HepG2 (cell line): ENCODE results near the gene CCNB1IP1. TPM values are rescaled to one million over a fixed set of nuclear protein-coding genes. Genes with fewer than 3 reads are reported as not detected.

Source experiments
- CHD2 ChIP-seq: IDR thresholded peaks from 2 replicates; pipeline ENCODE4 v1.6.1; 2011; ENCODE audit warnings: low read depth, low read length, improper control_type of control experiment
- DNMT3B ChIP-seq: conservative IDR thresholded peaks from 2 replicates; pipeline ENCODE4 v1.6.1; 2016; ENCODE audit warnings: missing biosample characterization, control low read depth
- FOSL2 ChIP-seq: sonication (generic); formaldehyde crosslinking; IDR thresholded peaks from 2 replicates; pipeline ENCODE4 v1.4.0; 2020; ENCODE audit warnings: missing genetic modification reagents
- GABPA ChIP-seq, 2 experiments: IDR thresholded peaks; 2 replicates each; pipeline ENCODE4 v1.6.1; 2011 to 2016; ENCODE audit warnings: low read depth in 2 of 2, low read length in 1 of 2, missing biosample characterization in 1 of 2, missing genetic modification characterization in 1 of 2
- HINFP ChIP-seq: sonication (generic); formaldehyde crosslinking; IDR thresholded peaks from 2 replicates; pipeline ENCODE4 v1.4.0; 2020; ENCODE audit warnings: low read depth, mild to moderate bottlenecking, missing genetic modification reagents
- KMT2B ChIP-seq: IDR thresholded peaks from 2 replicates; pipeline ENCODE4 v1.6.1; 2016; ENCODE audit warnings: missing genetic modification reagents, missing compliant biosample characterization
- MAF1 ChIP-seq: sonication (generic); formaldehyde crosslinking; IDR thresholded peaks from 2 replicates; pipeline ENCODE4 v1.5.0; 2020; ENCODE audit warnings: missing genetic modification reagents, borderline replicate concordance
- NONO ChIP-seq, 2 experiments: fragments of 450-650 bp in 1 of 2; sonication (generic) in 1 of 2; formaldehyde crosslinking in 1 of 2; IDR thresholded peaks in 1 of 2; conservative IDR thresholded peaks in 1 of 2; 2 replicates each; pipeline versions ENCODE4 v1.6.1 to v1.8.0; 2017 to 2022; ENCODE audit warnings: mild to moderate bottlenecking in 1 of 2, missing genetic modification reagents in 1 of 2, moderate library complexity in 1 of 2
- RAD21 ChIP-seq: fragments of 450-650 bp; formaldehyde crosslinking; IDR thresholded peaks from 2 replicates; pipeline ENCODE4 v1.5.0; 2020; ENCODE audit warnings: mild to moderate bottlenecking
- SIN3A ChIP-seq: IDR thresholded peaks from 2 replicates; pipeline ENCODE4 v1.6.1; 2011; ENCODE audit warnings: low read depth, mild to moderate bottlenecking, control low read depth, low read length, borderline replicate concordance
- SMYD3 ChIP-seq: sonication (generic); formaldehyde crosslinking; IDR thresholded peaks from 2 replicates; pipeline ENCODE4 v1.8.1; 2023; ENCODE audit warnings: mild to moderate bottlenecking, missing genetic modification reagents
- SRSF1 ChIP-seq: fragments of 200-400 bp; formaldehyde crosslinking; optimal IDR thresholded peaks from 2 replicates; pipeline ENCODE3; 2017; ENCODE audit warnings: mild to moderate bottlenecking, low read depth, low read length, moderate library complexity
- TIGD3 ChIP-seq: sonication (generic); formaldehyde crosslinking; IDR thresholded peaks from 2 replicates; pipeline ENCODE4 v1.5.1; 2020; ENCODE audit warnings: mild to moderate bottlenecking, missing genetic modification reagents, borderline replicate concordance
- YEATS2 ChIP-seq: sonication (generic); formaldehyde crosslinking; IDR thresholded peaks from 2 replicates; pipeline ENCODE4 v1.4.0; 2020; ENCODE audit warnings: missing genetic modification reagents, borderline replicate concordance
- ZMYM2 ChIP-seq: sonication (generic); formaldehyde crosslinking; IDR thresholded peaks from 2 replicates; pipeline ENCODE4 v1.8.0; 2022; ENCODE audit warnings: mild to moderate bottlenecking, missing genetic modification reagents
- ZNF230 ChIP-seq: sonication (generic); formaldehyde crosslinking; IDR thresholded peaks from 2 replicates; pipeline ENCODE4 v1.4.0; 2020; ENCODE audit warnings: mild to moderate bottlenecking, missing genetic modification reagents
- ZNF24 ChIP-seq: fragments of 450-650 bp; IDR thresholded peaks from 2 replicates; pipeline ENCODE4 v1.6.1; 2017; ENCODE audit warnings: antibody characterized with exemption, mild to moderate bottlenecking
- ZNF335 ChIP-seq: sonication (generic); formaldehyde crosslinking; IDR thresholded peaks from 2 replicates; pipeline ENCODE4 v1.4.0; 2020; ENCODE audit warnings: missing genetic modification reagents
- ZNF33B ChIP-seq: sonication (generic); formaldehyde crosslinking; IDR thresholded peaks from 2 replicates; pipeline ENCODE4 v1.5.1; 2020; ENCODE audit warnings: mild to moderate bottlenecking, missing genetic modification reagents
- ZNF556 ChIP-seq: sonication (generic); formaldehyde crosslinking; IDR thresholded peaks from 2 replicates; pipeline ENCODE4 v1.4.0; 2020; ENCODE audit warnings: mild to moderate bottlenecking, missing genetic modification reagents, borderline replicate concordance
- ZNF574 ChIP-seq: sonication (generic); formaldehyde crosslinking; IDR thresholded peaks from 2 replicates; pipeline ENCODE4 v1.4.0; 2020; ENCODE audit warnings: missing genetic modification reagents
- ZNF816 ChIP-seq: sonication (generic); formaldehyde crosslinking; IDR thresholded peaks from 2 replicates; pipeline ENCODE4 v1.8.0; 2022; ENCODE audit warnings: missing genetic modification reagents, mild to moderate bottlenecking, borderline replicate concordance
- ZSCAN21 ChIP-seq: sonication (generic); formaldehyde crosslinking; IDR thresholded peaks from 2 replicates; pipeline ENCODE4 v1.8.0; 2022; ENCODE audit warnings: mild to moderate bottlenecking, missing genetic modification reagents, moderate library complexity, borderline replicate concordance
- polyA plus RNA-seq, 8 experiments: library from polyadenylated mRNA; depleted of rRNA in 3 of 8; stranded (reverse) in 7 of 8; unstranded in 1 of 8; fragments of >200 nt; fragmentation: Illumina TruSeq in 4 of 8; extraction: Trizol in 4 of 8; gene quantifications; 2 replicates each; pipeline versions ENCODE4 v1.2.1 to v1.2.3, GENCODE V29; 2011 to 2016; ENCODE audit warnings: low read depth in 4 of 8, missing spikeins in 1 of 8, mixed read lengths in 1 of 8; ENCODE audit not compliant: insufficient read depth in 1 of 8
- total RNA-seq, 5 experiments: library from RNA; depleted of rRNA; stranded (reverse); fragments of >200 nt; fragmentation: Illumina TruSeq; extraction: Trizol; gene quantifications; 2 replicates each; pipeline ENCODE4 v1.2.3, GENCODE V29; 2016; ENCODE audit warnings: low read depth in 1 of 5

The CCNB1IP1 gene
- total and polyA plus RNA-seq, 2 of the 13 experiments (the other 11 are each of a cell fraction or from before 2014, with no cell fraction given): 98.3 to 125 TPM

GRCh38 chr14:20305265-20306078, 27.6 kb downstream of the CCNB1IP1 start, which contains the start of gene TTC5 (continued):
- peak; percentile 98 for TF ChIP-seq KMT2B
- 0 out of 2 replicates have a peak, but pooled peaks have one; percentile 76 for TF ChIP-seq ZNF556
- TF ChIP-seq MAF1: no peak
- TF ChIP-seq FOSL2 (CRISPR knock-in tag): peak; percentile 52
- TF ChIP-seq SRSF1: peak; percentile 45
- TF ChIP-seq ZNF335 (CRISPR knock-in tag): peak; percentile 76
- no peak for TF ChIP-seq SMYD3 (CRISPR knock-in tag)
- TF ChIP-seq HINFP (CRISPR knock-in tag): no peak
- TF ChIP-seq CHD2: no peak
- peak; percentile 90 for TF ChIP-seq SIN3A
- no peak for TF ChIP-seq GABPA (IDR thresholded peaks at IDR 0.05; ENCODE audit: low read depth, low read length)
- peak; percentile 61; the same call in 1 of the 2 replicates for TF ChIP-seq GABPA (CRISPR knock-in tag; IDR thresholded peaks at IDR 0.05; ENCODE audit: low read depth)
- peak; percentile 52 for TF ChIP-seq RAD21 (CRISPR knock-in tag)
- TF ChIP-seq NONO (IDR thresholded peaks at IDR 0.05): no peak
- TF ChIP-seq NONO (CRISPR knock-in tag; conservative IDR thresholded peaks at IDR 0.05): peak; percentile 49; the same call in 1 of the 2 replicates
- peak; percentile 100 for TF ChIP-seq ZNF574
- no peak for TF ChIP-seq ZNF33B (CRISPR knock-in tag)
- peak; percentile 76; the same call in 1 of the 2 replicates for TF ChIP-seq ZNF230 (CRISPR knock-in tag)
- TF ChIP-seq ZSCAN21 (CRISPR knock-in tag): 0 out of 2 replicates have a peak, but pooled peaks have one; percentile 36
- no peak for TF ChIP-seq ZMYM2 (CRISPR knock-in tag)
- 0 out of 2 replicates have a peak, but pooled peaks have one; percentile 62 for TF ChIP-seq DNMT3B (CRISPR knock-in tag)
- peak; percentile 92 for TF ChIP-seq YEATS2
- TF ChIP-seq ZNF24: peak; percentile 50; the same call in 1 of the 2 replicates
- no peak for TF ChIP-seq ZNF816
- TF ChIP-seq TIGD3 (CRISPR knock-in tag): no peak
